GM19438 (cell line): Measurements from ENCODE around the gene ZBTB8B.

Source experiments
- ATAC-seq: cut with Tn5 transposase; IDR thresholded peaks from one replicate; pipeline ENCODE4 v1.9.1; 2021; ENCODE audit warnings: low read depth; ENCODE audit not compliant: unreplicated experiment

ZBTB8B gene

GRCh38 chr1:32503153-32503552, 38.3 kb downstream of the ZBTB8B start:
- ATAC-seq: no peak

- ATAC-seq: no peak
These were observed 42.1 kb downstream of the ZBTB8B start for GRCh38 chr1:32507021-32507420.

- no peak for ATAC-seq
These were observed 43.9 kb downstream of the ZBTB8B start for GRCh38 chr1:32508761-32509160.

GRCh38 chr1:32509939-32510338, 45.1 kb downstream of the ZBTB8B start:
- ATAC-seq: no peak
